ENCODE data around the gene DNAJB8. TPM values are rescaled to one million over a fixed set of nuclear protein-coding genes. Genes with fewer than 3 reads are reported as not detected.

The DNAJB8 gene
- total RNA-seq, 1 experiment from 2014 or later: not detected

DNA sequence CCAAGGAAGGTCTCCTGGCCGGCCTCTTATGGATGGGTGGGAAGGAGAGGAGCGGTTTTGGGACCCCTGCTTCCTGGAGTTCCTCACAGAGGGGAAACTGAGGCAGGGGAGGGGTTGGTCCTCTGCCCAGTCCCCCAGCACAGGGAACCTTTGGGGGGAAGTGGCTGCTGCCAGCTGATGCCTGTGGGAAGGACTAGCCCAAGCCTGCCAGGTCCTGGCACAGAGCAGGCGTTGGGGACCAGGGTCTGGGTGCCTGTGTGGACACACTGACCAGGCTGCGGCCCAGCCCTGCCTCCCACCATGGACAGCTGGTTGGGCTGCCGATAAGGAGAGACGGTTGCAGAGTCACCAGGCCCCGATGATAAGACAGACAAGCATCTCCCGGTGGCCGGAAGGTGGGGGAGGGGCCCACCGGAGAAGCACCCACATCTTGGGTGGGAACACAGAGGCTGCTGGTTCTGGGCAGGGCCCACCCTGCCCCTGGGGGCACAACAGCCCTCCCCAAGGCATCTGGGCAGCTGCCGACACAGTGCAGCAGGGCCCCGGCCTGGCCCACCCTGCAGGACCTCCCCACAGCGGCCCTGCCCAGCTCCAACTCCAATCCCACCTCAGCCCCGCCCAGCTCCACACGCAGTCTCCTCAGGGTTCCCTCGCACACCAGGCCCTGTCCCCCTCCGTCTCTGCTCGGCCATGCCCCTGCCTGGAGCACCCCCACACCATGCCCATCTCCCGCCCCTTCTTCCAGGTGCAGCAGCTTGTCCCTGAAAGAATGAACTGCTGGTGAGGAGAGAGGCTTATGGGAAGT, 50.7 kb downstream of the DNAJB8 start:
- no peak for DNase-seq (ENCODE audit: extremely low read depth, low read depth)

GRCh38 chr3:128415200-128415772, 51.4 kb downstream of the DNAJB8 start:
- no peak for DNase-seq (ENCODE audit: extremely low read depth, low read depth)

- no peak for DNase-seq (ENCODE audit: extremely low read depth, low read depth)
Observed at GRCh38 chr3:128413413-128414205, 53.1 kb downstream of the DNAJB8 start.

GRCh38 chr3:128413003-128413370, 53.7 kb downstream of the DNAJB8 start:
- no peak for DNase-seq (ENCODE audit: extremely low read depth, low read depth)

Other genes with a start within 250 kb of the DNAJB8 start
- 7.0 and 7.1 TPM in 2 replicates for gene GATA2, start 26.3 kb upstream of the DNAJB8 start, total RNA-seq (2014; rRNA removed; shearing (Covaris generic))
- 300 and 312 TPM in 2 replicates for gene RPN1, start 183.9 kb upstream of the DNAJB8 start, total RNA-seq (2014; rRNA removed; shearing (Covaris generic))